Measurements from ENCODE around the gene HLA-DPB1. TPM values are rescaled to one million over a fixed set of nuclear protein-coding genes. Genes with fewer than 3 reads are reported as not detected.
A peak's percentile ranks its signal among the peaks of the same experiment; 100 is the strongest.

The HLA-DPB1 gene
- total RNA-seq, 1 donor from 2014 or later = 853 TPM

- Mint-ChIP-seq H3K36me3 (ENCODE audit: low read depth) (peaks cover 4% of the 10 kb centered on the region), H3K27me3 (peaks cover 9% of the 10 kb centered on the region), H3K27ac (peak overlapping the region; percentile 14), H3K4me1 (peaks cover 66% of the 10 kb centered on the region), H3K9me3 (no peaks in the 10 kb centered on the region), H3K4me3 (peak overlapping the region; percentile 62)
- intact Hi-C loops (cut with micrococcal nuclease) = loop anchor here (5.0 kb wide), 1 partner anchor 45 kb away; no protein-coding TSS in a partner anchor
- DNase-seq (no peak), ATAC-seq (ENCODE audit: low read depth) (no peak)
- POLR2A ChIA-PET = interaction anchor here (0.6 to 2.2 kb wide), 8 partner anchors 29 to 790 kb away, joined by 3 to 8 read pairs (median 4); partner anchors contain the start of gene HLA-DPA1
- CTCF ChIA-PET = interaction anchor here (0.8 to 2.9 kb wide), 7 partner anchors 9 to 132 kb away, joined by 3 to 12 read pairs (median 3); no protein-coding TSS in a partner anchor
- no peak for TF ChIP-seq CTCF (IDR thresholded peaks at IDR 0.05)
These were observed 41.3 kb downstream of the HLA-DPB1 start for GRCh38 chr6:33116841-33117711.

- Mint-ChIP-seq H3K27me3 (peaks cover 9% of the 10 kb centered on the region), H3K27ac (peak overlapping the region; percentile 5)
These were observed 42.1 kb downstream of the HLA-DPB1 start for GRCh38 chr6:33117811-33118277.

GRCh38 chr6:33118525-33119123, 42.8 kb downstream of the HLA-DPB1 start:
- DNase-seq = no peak
- intact Hi-C loops (cut with micrococcal nuclease) = loop anchor here (1.0 to 5.0 kb wide), 4 partner anchors 30 to 130 kb away; no protein-coding TSS in a partner anchor
- peaks cover 51% of the 10 kb centered on the region for H3K4me1 Mint-ChIP-seq
- peaks cover 9% of the 10 kb centered on the region for H3K27me3 Mint-ChIP-seq
- CTCF ChIA-PET = interaction anchor here (0.7 to 3.5 kb wide), 9 partner anchors 10 to 130 kb away, joined by 3 to 12 read pairs (median 4); no protein-coding TSS in a partner anchor
- ATAC-seq (ENCODE audit: low read depth) = peak; percentile 48
- POLR2A ChIA-PET = interaction anchor here (0.6 to 2.2 kb wide), 2 partner anchors 39 to 89 kb away, joined by 5 to 8 read pairs; no protein-coding TSS in a partner anchor
- peaks cover 10% of the 10 kb centered on the region for H3K36me3 Mint-ChIP-seq (ENCODE audit: low read depth)
- peaks cover 4% of the 10 kb centered on the region for H3K9me3 Mint-ChIP-seq
- no peak overlapping the region for H3K4me3 Mint-ChIP-seq
- TF ChIP-seq CTCF (IDR thresholded peaks at IDR 0.05) = peak; percentile 14
- no peak overlapping the region for H3K27ac Mint-ChIP-seq

More at GRCh38 chr6:33117811-33118277, 42.1 kb downstream of the HLA-DPB1 start:
- TF ChIP-seq CTCF (IDR thresholded peaks at IDR 0.05) = no peak
- Mint-ChIP-seq H3K9me3 (no peaks in the 10 kb centered on the region), H3K36me3 (ENCODE audit: low read depth) (peaks cover 4% of the 10 kb centered on the region), H3K4me3 (no peak overlapping the region), H3K4me1 (peaks cover 59% of the 10 kb centered on the region)
- DNase-seq (no peak), ATAC-seq (ENCODE audit: low read depth) (no peak)
- intact Hi-C loops (cut with micrococcal nuclease) = loop anchor here (1.0 to 5.0 kb wide), 4 partner anchors 30 to 130 kb away; no protein-coding TSS in a partner anchor
- CTCF ChIA-PET = interaction anchor here (0.8 to 2.9 kb wide), 6 partner anchors 8 to 131 kb away, joined by 3 to 12 read pairs (median 4); no protein-coding TSS in a partner anchor
- POLR2A ChIA-PET = interaction anchor here (0.8 to 2.2 kb wide), 3 partner anchors 38 to 101 kb away, joined by 3 to 8 read pairs (median 3); partner anchors contain the start of gene HLA-DPA1

GRCh38 chr6:33120001-33120400, 44.2 kb downstream of the HLA-DPB1 start:
- Mint-ChIP-seq H3K4me3 (no peak overlapping the region), H3K27me3 (peaks cover 9% of the 10 kb centered on the region), H3K4me1 (peaks cover 37% of the 10 kb centered on the region), H3K36me3 (ENCODE audit: low read depth) (peaks cover 17% of the 10 kb centered on the region), H3K9me3 (peaks cover 7% of the 10 kb centered on the region), H3K27ac (no peak overlapping the region)
- ATAC-seq (ENCODE audit: low read depth) (no peak), DNase-seq (no peak)
- ChIA-PET POLR2A (interaction anchor here (0.6 to 1.6 kb wide), 2 partner anchors 30 to 128 kb away, joined by 3 to 7 read pairs; no protein-coding TSS in a partner anchor), CTCF (interaction anchor here (0.9 to 3.5 kb wide), 11 partner anchors 8 to 226 kb away, joined by 3 to 12 read pairs (median 4); no protein-coding TSS in a partner anchor)
- intact Hi-C loops (cut with micrococcal nuclease) = no loop called here
- TF ChIP-seq CTCF (IDR thresholded peaks at IDR 0.05) = no peak
